ENCODE measurements around the gene NSMCE3.

Gene NSMCE3

GRCh38 chr15:29222129-29222853 is 47.3 kb downstream of the NSMCE3 start:
- Mint-ChIP-seq H3K4me1 (ENCODE audit: low read depth) (no peaks in the 10 kb centered on the region), H3K36me3 (ENCODE audit: low read depth) (no peaks in the 10 kb centered on the region), H3K27ac (no peak overlapping the region), H3K4me3 (no peak overlapping the region), H3K27me3 (peaks cover 8% of the 10 kb centered on the region), H3K9me3 (peaks cover 9% of the 10 kb centered on the region)
- intact Hi-C loops (cut with micrococcal nuclease), result no loop called here

GRCh38 chr15:29220852-29221251 is 48.8 kb downstream of the NSMCE3 start:
- Mint-ChIP-seq H3K36me3 (ENCODE audit: low read depth) (no peaks in the 10 kb centered on the region), H3K27ac (no peak overlapping the region), H3K27me3 (peaks cover 2% of the 10 kb centered on the region), H3K4me1 (ENCODE audit: low read depth) (no peaks in the 10 kb centered on the region), H3K9me3 (peaks cover 9% of the 10 kb centered on the region), H3K4me3 (no peak overlapping the region)
- intact Hi-C loops (cut with micrococcal nuclease), result no loop called here

GRCh38 chr15:29216955-29217354 is 52.7 kb downstream of the NSMCE3 start:
- H3K9me3 Mint-ChIP-seq, result peaks cover 17% of the 10 kb centered on the region
- H3K27me3 Mint-ChIP-seq, result no peaks in the 10 kb centered on the region
- no peak overlapping the region for H3K4me3 Mint-ChIP-seq
- H3K27ac Mint-ChIP-seq, result no peak overlapping the region
- no peaks in the 10 kb centered on the region for H3K4me1 Mint-ChIP-seq (ENCODE audit: low read depth)
- no peaks in the 10 kb centered on the region for H3K36me3 Mint-ChIP-seq (ENCODE audit: low read depth)
- intact Hi-C loops (cut with micrococcal nuclease), result no loop called here

Data from dendritic cell treated with granulocyte-macrophage colony-stimulating factor and Interleukin-4, amounts not matched to agents 40 ng/mL and 50 ng/mL, for 4 days (primary cell).